ENCODE data around the gene UMODL1.

The UMODL1 gene

GRCh38 chr21:42127164-42128150, 56.3 kb downstream of the UMODL1 start:
- no peak overlapping the region for H3K9ac ChIP-seq (ENCODE audit: low read length)
- no peak overlapping the region for H3K4ac ChIP-seq (ENCODE audit: low read depth in 1 of 2, low read length in 2 of 2)
- DNase-seq = no peak
- no peak overlapping the region for H2AFZ ChIP-seq (ENCODE audit: low read depth, low read length)
- H3K79me1 ChIP-seq (replicated peaks; ENCODE audit: low read length, poor library complexity, severe bottlenecking) = no peaks in the 10 kb centered on the region
- H3K9me3 ChIP-seq (ENCODE audit: control insufficient read depth, low read length) = no peaks in the 10 kb centered on the region
- no peak overlapping the region for H3K18ac ChIP-seq (ENCODE audit: low read depth in 1 of 2, low read length in 2 of 2)
- no peak overlapping the region for H3K4me3 ChIP-seq (ENCODE audit: insufficient read depth in 1 of 2, low read depth in 1 of 2, low read length in 2 of 2)
- peaks cover 19 to 73% of the 10 kb centered on the region in 2 experiments for H3K27me3 ChIP-seq (ENCODE audit: control insufficient read depth in 1 of 2, insufficient read depth in 1 of 2, low read length in 2 of 2)
- H3K4me1 ChIP-seq (ENCODE audit: control insufficient read depth, insufficient read depth, low read depth, low read length) = peaks cover 8% of the 10 kb centered on the region
- no peak overlapping the region for H2BK120ac ChIP-seq (ENCODE audit: low read depth, low read length)
- H3K27ac ChIP-seq (ENCODE audit: low read length, poor library complexity, severe bottlenecking) = no peak overlapping the region
- H3K36me3 ChIP-seq (ENCODE audit: control insufficient read depth in 1 of 2, insufficient read depth in 2 of 2, low read depth in 1 of 2, low read length in 2 of 2) = no peaks in the 10 kb centered on the region
- WGBS = 92% methylated on average over 33 of the region's 36 CpGs
- no peak overlapping the region for H4K91ac ChIP-seq (ENCODE audit: low read length)
- no peak overlapping the region for H3K14ac ChIP-seq (ENCODE audit: low read length in 2 of 2)
- H3K23ac ChIP-seq (ENCODE audit: low read length in 2 of 2) = no peak overlapping the region
- no peak overlapping the region for H2BK12ac ChIP-seq (ENCODE audit: low read length in 2 of 2)
- no peak overlapping the region for H2AK5ac ChIP-seq (ENCODE audit: low read length, severe bottlenecking)
- H3K4me2 ChIP-seq (ENCODE audit: low read length, poor library complexity, severe bottlenecking) = no peak overlapping the region
- H4K8ac ChIP-seq (ENCODE audit: low read length) = no peak overlapping the region
- H2BK15ac ChIP-seq (ENCODE audit: low read depth, poor library complexity, severe bottlenecking) = no peak overlapping the region
- H2BK5ac ChIP-seq (ENCODE audit: low read depth, low read length, poor library complexity, severe bottlenecking) = no peak overlapping the region

- Histone ChIP-seq H3K23ac (ENCODE audit: low read length in 2 of 2) (no peak overlapping the region), H4K8ac (ENCODE audit: low read length) (no peak overlapping the region), H3K18ac (ENCODE audit: low read depth in 1 of 2, low read length in 2 of 2) (no peak overlapping the region), H3K4ac (ENCODE audit: low read depth in 1 of 2, low read length in 2 of 2) (no peak overlapping the region), H3K9me3 (ENCODE audit: control insufficient read depth, low read length) (no peaks in the 10 kb centered on the region), H3K4me2 (ENCODE audit: low read length, poor library complexity, severe bottlenecking) (no peak overlapping the region), H2AK5ac (ENCODE audit: low read length, severe bottlenecking) (no peak overlapping the region), H3K27ac (ENCODE audit: low read length, poor library complexity, severe bottlenecking) (no peak overlapping the region), H3K4me3 (ENCODE audit: insufficient read depth in 1 of 2, low read depth in 1 of 2, low read length in 2 of 2) (no peak overlapping the region), H3K36me3 (ENCODE audit: control insufficient read depth in 1 of 2, insufficient read depth in 2 of 2, low read depth in 1 of 2, low read length in 2 of 2) (no peaks in the 10 kb centered on the region), H2BK15ac (ENCODE audit: low read depth, poor library complexity, severe bottlenecking) (no peak overlapping the region), H3K14ac (ENCODE audit: low read length in 2 of 2) (no peak overlapping the region), H3K27me3 (ENCODE audit: control insufficient read depth in 1 of 2, insufficient read depth in 1 of 2, low read length in 2 of 2) (peaks cover 19 to 59% of the 10 kb centered on the region in 2 experiments), H2BK120ac (ENCODE audit: low read depth, low read length) (no peak overlapping the region), H2BK5ac (ENCODE audit: low read depth, low read length, poor library complexity, severe bottlenecking) (no peak overlapping the region), H4K91ac (ENCODE audit: low read length) (no peak overlapping the region), H2BK12ac (ENCODE audit: low read length in 2 of 2) (no peak overlapping the region), H3K4me1 (ENCODE audit: control insufficient read depth, insufficient read depth, low read depth, low read length) (peaks cover 8% of the 10 kb centered on the region), H3K9ac (ENCODE audit: low read length) (no peak overlapping the region), H3K79me1 (replicated peaks; ENCODE audit: low read length, poor library complexity, severe bottlenecking) (no peaks in the 10 kb centered on the region), H2AFZ (ENCODE audit: low read depth, low read length) (no peak overlapping the region)
- DNase-seq = no peak
- WGBS = 82% methylated on average over 6 of the region's 11 CpGs
Measured at GRCh38 chr21:42129300-42130266, 58.5 kb downstream of the UMODL1 start.

GRCh38 chr21:42130441-42130840, 59.3 kb downstream of the UMODL1 start:
- no peak overlapping the region for H2BK5ac ChIP-seq (ENCODE audit: low read depth, low read length, poor library complexity, severe bottlenecking)
- no peaks in the 10 kb centered on the region for H3K9me3 ChIP-seq (ENCODE audit: control insufficient read depth, low read length)
- peaks cover 25 to 55% of the 10 kb centered on the region in 2 experiments for H3K27me3 ChIP-seq (ENCODE audit: control insufficient read depth in 1 of 2, insufficient read depth in 1 of 2, low read length in 2 of 2)
- H3K27ac ChIP-seq (ENCODE audit: low read length, poor library complexity, severe bottlenecking) = no peak overlapping the region
- H3K4me1 ChIP-seq (ENCODE audit: control insufficient read depth, insufficient read depth, low read depth, low read length) = peaks cover 3% of the 10 kb centered on the region
- H3K18ac ChIP-seq (ENCODE audit: low read depth in 1 of 2, low read length in 2 of 2) = no peak overlapping the region
- H2AK5ac ChIP-seq (ENCODE audit: low read length, severe bottlenecking) = no peak overlapping the region
- no peak for DNase-seq
- H3K9ac ChIP-seq (ENCODE audit: low read length) = no peak overlapping the region
- no peak overlapping the region for H3K4ac ChIP-seq (ENCODE audit: low read depth in 1 of 2, low read length in 2 of 2)
- no peak overlapping the region for H2BK15ac ChIP-seq (ENCODE audit: low read depth, poor library complexity, severe bottlenecking)
- no peak overlapping the region for H2BK12ac ChIP-seq (ENCODE audit: low read length in 2 of 2)
- no peak overlapping the region for H3K14ac ChIP-seq (ENCODE audit: low read length in 2 of 2)
- no peak overlapping the region for H3K4me3 ChIP-seq (ENCODE audit: insufficient read depth in 1 of 2, low read depth in 1 of 2, low read length in 2 of 2)
- H4K91ac ChIP-seq (ENCODE audit: low read length) = no peak overlapping the region
- no peak overlapping the region for H2BK120ac ChIP-seq (ENCODE audit: low read depth, low read length)
- no peak overlapping the region for H3K4me2 ChIP-seq (ENCODE audit: low read length, poor library complexity, severe bottlenecking)
- no peaks in the 10 kb centered on the region for H3K36me3 ChIP-seq (ENCODE audit: control insufficient read depth in 1 of 2, insufficient read depth in 2 of 2, low read depth in 1 of 2, low read length in 2 of 2)
- H2AFZ ChIP-seq (ENCODE audit: low read depth, low read length) = no peak overlapping the region
- WGBS = 86% methylated on average over 5 of the region's 6 CpGs
- no peak overlapping the region for H3K23ac ChIP-seq (ENCODE audit: low read length in 2 of 2)
- no peak overlapping the region for H4K8ac ChIP-seq (ENCODE audit: low read length)
- H3K79me1 ChIP-seq (replicated peaks; ENCODE audit: low read length, poor library complexity, severe bottlenecking) = no peaks in the 10 kb centered on the region

GRCh38 chr21:42132183-42132582, 61.1 kb downstream of the UMODL1 start:
- DNase-seq = no peak
- no peak overlapping the region for H3K27ac ChIP-seq (ENCODE audit: low read length, poor library complexity, severe bottlenecking)
- no peak overlapping the region for H2AFZ ChIP-seq (ENCODE audit: low read depth, low read length)
- H3K27me3 ChIP-seq (ENCODE audit: control insufficient read depth in 1 of 2, insufficient read depth in 1 of 2, low read length in 2 of 2) = peaks cover 21 to 52% of the 10 kb centered on the region in 2 experiments
- H3K18ac ChIP-seq (ENCODE audit: low read depth in 1 of 2, low read length in 2 of 2) = no peak overlapping the region
- 81% methylated on average over 1 of the region's 1 CpG for WGBS
- H3K9me3 ChIP-seq (ENCODE audit: control insufficient read depth, low read length) = no peaks in the 10 kb centered on the region
- no peaks in the 10 kb centered on the region for H3K4me1 ChIP-seq (ENCODE audit: control insufficient read depth, insufficient read depth, low read depth, low read length)
- no peak overlapping the region for H3K14ac ChIP-seq (ENCODE audit: low read length in 2 of 2)
- no peaks in the 10 kb centered on the region for H3K79me1 ChIP-seq (replicated peaks; ENCODE audit: low read length, poor library complexity, severe bottlenecking)
- no peak overlapping the region for H3K9ac ChIP-seq (ENCODE audit: low read length)
- no peak overlapping the region for H2BK5ac ChIP-seq (ENCODE audit: low read depth, low read length, poor library complexity, severe bottlenecking)
- no peak overlapping the region for H2AK5ac ChIP-seq (ENCODE audit: low read length, severe bottlenecking)
- H3K4me3 ChIP-seq (ENCODE audit: insufficient read depth in 1 of 2, low read depth in 1 of 2, low read length in 2 of 2) = no peak overlapping the region
- H2BK120ac ChIP-seq (ENCODE audit: low read depth, low read length) = no peak overlapping the region
- no peaks in the 10 kb centered on the region for H3K36me3 ChIP-seq (ENCODE audit: control insufficient read depth in 1 of 2, insufficient read depth in 2 of 2, low read depth in 1 of 2, low read length in 2 of 2)
- no peak overlapping the region for H2BK15ac ChIP-seq (ENCODE audit: low read depth, poor library complexity, severe bottlenecking)
- no peak overlapping the region for H3K4me2 ChIP-seq (ENCODE audit: low read length, poor library complexity, severe bottlenecking)
- H3K4ac ChIP-seq (ENCODE audit: low read depth in 1 of 2, low read length in 2 of 2) = no peak overlapping the region
- H3K23ac ChIP-seq (ENCODE audit: low read length in 2 of 2) = no peak overlapping the region
- no peak overlapping the region for H4K8ac ChIP-seq (ENCODE audit: low read length)
- H4K91ac ChIP-seq (ENCODE audit: low read length) = no peak overlapping the region
- H2BK12ac ChIP-seq (ENCODE audit: low read length in 2 of 2) = no peak overlapping the region

All from mesenchymal stem cell (in vitro differentiated cells and primary cell).